HepG2 (cell line): ENCODE data around the gene RAB15. TPM values are rescaled to one million over a fixed set of nuclear protein-coding genes. Genes with fewer than 3 reads are reported as not detected.

Experiments used
- AGO1 ChIP-seq: fragments of 200-400 bp; formaldehyde crosslinking; IDR thresholded peaks from 2 replicates; pipeline ENCODE4 v1.6.1; 2017; ENCODE audit warnings: mild to moderate bottlenecking, low read depth, low read length, moderate library complexity; ENCODE audit not compliant: poor library complexity, severe bottlenecking
- DNMT1 ChIP-seq: sonication (generic); formaldehyde crosslinking; IDR thresholded peaks from 2 replicates; pipeline ENCODE4 v1.5.1; 2020; ENCODE audit warnings: mild to moderate bottlenecking, missing genetic modification reagents
- DRAP1 ChIP-seq: IDR thresholded peaks from 2 replicates; pipeline ENCODE4 v1.6.1; 2016; ENCODE audit warnings: missing genetic modification reagents, missing compliant biosample characterization
- GABPA ChIP-seq, 2 experiments: IDR thresholded peaks; 2 replicates each; pipeline ENCODE4 v1.6.1; 2011 to 2016; ENCODE audit warnings: low read depth in 2 of 2, low read length in 1 of 2, missing biosample characterization in 1 of 2, missing genetic modification characterization in 1 of 2
- GATAD1 ChIP-seq: IDR thresholded peaks from 2 replicates; pipeline ENCODE4 v1.6.1; 2016; ENCODE audit warnings: missing genetic modification reagents, missing compliant biosample characterization
- HCFC1 ChIP-seq: fragments of 150-350 bp; IDR thresholded peaks from 2 replicates; pipeline ENCODE4 v1.6.1; 2014; ENCODE audit warnings: low read depth, low read length
- HHEX ChIP-seq: IDR thresholded peaks from 2 replicates; pipeline ENCODE4 v1.6.1; 2016; ENCODE audit warnings: control low read depth
- KAT2B ChIP-seq: fragments of 150-350 bp; IDR thresholded peaks from 2 replicates; pipeline ENCODE4 v1.6.1; 2014; ENCODE audit warnings: low read depth, low read length, borderline replicate concordance
- KLF6 ChIP-seq: IDR thresholded peaks from 2 replicates; pipeline ENCODE4 v1.8.0; 2016; ENCODE audit warnings: missing biosample characterization, missing genetic modification reagents
- MATR3 ChIP-seq: sonication (generic); formaldehyde crosslinking; IDR thresholded peaks from 2 replicates; pipeline ENCODE4 v1.4.0; 2020; ENCODE audit warnings: missing genetic modification reagents
- MLX ChIP-seq: IDR thresholded peaks from 2 replicates; pipeline ENCODE4 v1.6.1; 2016
- NFYB ChIP-seq: sonication (generic); formaldehyde crosslinking; IDR thresholded peaks from 2 replicates; pipeline ENCODE4 v1.4.0; 2020; ENCODE audit warnings: missing genetic modification reagents
- PPARG ChIP-seq: conservative IDR thresholded peaks from 2 replicates; pipeline ENCODE4 v1.6.1; 2016; ENCODE audit warnings: missing biosample characterization, missing genetic modification reagents
- SIN3A ChIP-seq: IDR thresholded peaks from 2 replicates; pipeline ENCODE4 v1.6.1; 2011; ENCODE audit warnings: low read depth, mild to moderate bottlenecking, control low read depth, low read length, borderline replicate concordance
- SRSF9 ChIP-seq: fragments of 200-400 bp; formaldehyde crosslinking; IDR thresholded peaks from 2 replicates; pipeline ENCODE4 v1.6.1; 2018; ENCODE audit warnings: borderline replicate concordance, mild to moderate bottlenecking, low read depth, low read length; ENCODE audit not compliant: insufficient read depth, poor library complexity, severe bottlenecking
- SYNCRIP ChIP-seq: fragments of 200-400 bp; formaldehyde crosslinking; IDR thresholded peaks from 2 replicates; pipeline ENCODE4 v1.6.1; 2018; ENCODE audit warnings: mild to moderate bottlenecking, low read depth, low read length; ENCODE audit not compliant: insufficient read depth
- TCF12 ChIP-seq, 2 experiments: fragments of 450-650 bp in 1 of 2; sonication (generic) in 1 of 2; formaldehyde crosslinking in 1 of 2; IDR thresholded peaks; 2 replicates each; pipeline versions ENCODE4 v1.6.1 to v1.8.0; 2017 to 2022; ENCODE audit warnings: antibody characterized with exemption in 1 of 2, mild to moderate bottlenecking in 1 of 2, missing genetic modification reagents in 1 of 2, moderate library complexity in 1 of 2
- ZNF337 ChIP-seq: sonication (generic); formaldehyde crosslinking; IDR thresholded peaks from 2 replicates; pipeline ENCODE4 v1.5.1; 2020; ENCODE audit warnings: missing genetic modification reagents, low read depth, mild to moderate bottlenecking, borderline replicate concordance
- ZNF598 ChIP-seq: sonication (generic); formaldehyde crosslinking; IDR thresholded peaks from 2 replicates; pipeline ENCODE4 v1.5.1; 2020; ENCODE audit warnings: mild to moderate bottlenecking, missing genetic modification reagents, borderline replicate concordance
- ZNF691 ChIP-seq: sonication (generic); formaldehyde crosslinking; IDR thresholded peaks from 2 replicates; pipeline ENCODE4 v1.4.0; 2020; ENCODE audit warnings: missing genetic modification reagents, low read depth, mild to moderate bottlenecking, borderline replicate concordance
- ZNF792 ChIP-seq: IDR thresholded peaks from 2 replicates; pipeline ENCODE4 v1.6.1; 2016
- ZSCAN9 ChIP-seq: IDR thresholded peaks from 2 replicates; pipeline ENCODE4 v1.6.1; 2016; ENCODE audit warnings: borderline replicate concordance
- polyA plus RNA-seq, 8 experiments: library from polyadenylated mRNA; depleted of rRNA in 3 of 8; stranded (reverse) in 7 of 8; unstranded in 1 of 8; fragments of >200 nt; fragmentation: Illumina TruSeq in 4 of 8; extraction: Trizol in 4 of 8; gene quantifications; 2 replicates each; pipeline versions ENCODE4 v1.2.1 to v1.2.3, GENCODE V29; 2011 to 2016; ENCODE audit warnings: low read depth in 4 of 8, missing spikeins in 1 of 8, mixed read lengths in 1 of 8; ENCODE audit not compliant: insufficient read depth in 1 of 8
- total RNA-seq, 5 experiments: library from RNA; depleted of rRNA; stranded (reverse); fragments of >200 nt; fragmentation: Illumina TruSeq; extraction: Trizol; gene quantifications; 2 replicates each; pipeline ENCODE4 v1.2.3, GENCODE V29; 2016; ENCODE audit warnings: low read depth in 1 of 5
- TF ChIP-seq, protein P1 (sequence below): sonication (generic); formaldehyde crosslinking; IDR thresholded peaks from 2 replicates; pipeline ENCODE4 v1.4.0; 2020; ENCODE audit warnings: missing genetic modification reagents

Gene RAB15
- total and polyA plus RNA-seq, 2 of the 13 experiments (the other 11 are each of a cell fraction or from before 2014, with no cell fraction given), result 7.4 to 18.5 TPM

GRCh38 chr14:64986648-64987437 is 14.7 kb upstream of the RAB15 start, which contains the start of gene FNTB (continued):
- TF ChIP-seq, protein P1, sequence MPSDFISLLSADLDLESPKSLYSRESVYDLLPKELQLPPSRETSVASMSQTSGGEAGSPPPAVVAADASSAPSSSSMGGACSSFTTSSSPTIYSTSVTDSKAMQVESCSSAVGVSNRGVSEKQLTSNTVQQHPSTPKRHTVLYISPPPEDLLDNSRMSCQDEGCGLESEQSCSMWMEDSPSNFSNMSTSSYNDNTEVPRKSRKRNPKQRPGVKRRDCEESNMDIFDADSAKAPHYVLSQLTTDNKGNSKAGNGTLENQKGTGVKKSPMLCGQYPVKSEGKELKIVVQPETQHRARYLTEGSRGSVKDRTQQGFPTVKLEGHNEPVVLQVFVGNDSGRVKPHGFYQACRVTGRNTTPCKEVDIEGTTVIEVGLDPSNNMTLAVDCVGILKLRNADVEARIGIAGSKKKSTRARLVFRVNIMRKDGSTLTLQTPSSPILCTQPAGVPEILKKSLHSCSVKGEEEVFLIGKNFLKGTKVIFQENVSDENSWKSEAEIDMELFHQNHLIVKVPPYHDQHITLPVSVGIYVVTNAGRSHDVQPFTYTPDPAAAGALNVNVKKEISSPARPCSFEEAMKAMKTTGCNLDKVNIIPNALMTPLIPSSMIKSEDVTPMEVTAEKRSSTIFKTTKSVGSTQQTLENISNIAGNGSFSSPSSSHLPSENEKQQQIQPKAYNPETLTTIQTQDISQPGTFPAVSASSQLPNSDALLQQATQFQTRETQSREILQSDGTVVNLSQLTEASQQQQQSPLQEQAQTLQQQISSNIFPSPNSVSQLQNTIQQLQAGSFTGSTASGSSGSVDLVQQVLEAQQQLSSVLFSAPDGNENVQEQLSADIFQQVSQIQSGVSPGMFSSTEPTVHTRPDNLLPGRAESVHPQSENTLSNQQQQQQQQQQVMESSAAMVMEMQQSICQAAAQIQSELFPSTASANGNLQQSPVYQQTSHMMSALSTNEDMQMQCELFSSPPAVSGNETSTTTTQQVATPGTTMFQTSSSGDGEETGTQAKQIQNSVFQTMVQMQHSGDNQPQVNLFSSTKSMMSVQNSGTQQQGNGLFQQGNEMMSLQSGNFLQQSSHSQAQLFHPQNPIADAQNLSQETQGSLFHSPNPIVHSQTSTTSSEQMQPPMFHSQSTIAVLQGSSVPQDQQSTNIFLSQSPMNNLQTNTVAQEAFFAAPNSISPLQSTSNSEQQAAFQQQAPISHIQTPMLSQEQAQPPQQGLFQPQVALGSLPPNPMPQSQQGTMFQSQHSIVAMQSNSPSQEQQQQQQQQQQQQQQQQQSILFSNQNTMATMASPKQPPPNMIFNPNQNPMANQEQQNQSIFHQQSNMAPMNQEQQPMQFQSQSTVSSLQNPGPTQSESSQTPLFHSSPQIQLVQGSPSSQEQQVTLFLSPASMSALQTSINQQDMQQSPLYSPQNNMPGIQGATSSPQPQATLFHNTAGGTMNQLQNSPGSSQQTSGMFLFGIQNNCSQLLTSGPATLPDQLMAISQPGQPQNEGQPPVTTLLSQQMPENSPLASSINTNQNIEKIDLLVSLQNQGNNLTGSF, result no peak
- no peak for TF ChIP-seq SYNCRIP
- peak; percentile 40; the same call in 1 of the 2 replicates for TF ChIP-seq MLX (CRISPR knock-in tag)
- TF ChIP-seq DRAP1 (CRISPR knock-in tag), result peak; percentile 52; the same call in 1 of the 2 replicates
- no peak for TF ChIP-seq TCF12 (IDR thresholded peaks at IDR 0.05)
- peak; percentile 80; the same call in 1 of the 2 replicates for TF ChIP-seq TCF12 (CRISPR knock-in tag; IDR thresholded peaks at IDR 0.05)
- no peak for TF ChIP-seq HHEX (CRISPR knock-in tag)
- TF ChIP-seq ZNF792, result peak; percentile 83
- TF ChIP-seq GABPA (IDR thresholded peaks at IDR 0.05; ENCODE audit: low read depth, low read length), result no peak
- peak; percentile 72; the same call in 1 of the 2 replicates for TF ChIP-seq GABPA (CRISPR knock-in tag; IDR thresholded peaks at IDR 0.05; ENCODE audit: low read depth)
- peak; percentile 93 for TF ChIP-seq ZNF598 (CRISPR knock-in tag)
- TF ChIP-seq HCFC1, result peak; percentile 93
- TF ChIP-seq PPARG (CRISPR knock-in tag), result peak; percentile 27; the same call in 1 of the 2 replicates
- no peak for TF ChIP-seq SRSF9
- TF ChIP-seq KAT2B, result no peak
- no peak for TF ChIP-seq SIN3A
- TF ChIP-seq ZNF337 (CRISPR knock-in tag), result 0 out of 2 replicates have a peak, but pooled peaks have one; percentile 90
- TF ChIP-seq AGO1, result no peak
- TF ChIP-seq MATR3 (CRISPR knock-in tag), result no peak
- no peak for TF ChIP-seq DNMT1 (CRISPR knock-in tag)
- TF ChIP-seq GATAD1, result peak; percentile 93
- peak; percentile 84 for TF ChIP-seq KLF6 (CRISPR knock-in tag)
- peak; percentile 41; the same call in 1 of the 2 replicates for TF ChIP-seq NFYB (CRISPR knock-in tag)
- TF ChIP-seq ZNF691 (CRISPR knock-in tag), result peak; percentile 50; the same call in 1 of the 2 replicates
- TF ChIP-seq ZSCAN9 (CRISPR knock-in tag), result peak; percentile 88
